Stimulated activated CD4-positive, alpha-beta T cell treated with anti-CD3 and anti-CD28 coated beads, Interleukin-2, amount 100 ng/mL, for 24 hours (primary cell): ENCODE measurements around the gene PLA2G10.
"Not testable (repeated sequence)": the region's sequence is repeated elsewhere in the genome, so short reads cannot be mapped to it uniquely, and the experiment has no call there.

ENCODE experiments used
- DNase-seq, 2 donors: peaks; one replicate each; pipeline ENCODE4 v3.0.0-alpha.2; 2020

Gene PLA2G10

GRCh38 chr16:14658063-14658462 lies 36.0 kb downstream of the PLA2G10 start:
- DNase-seq, result no peak

- no peak for DNase-seq
Observed at GRCh38 chr16:14652726-14653125, 41.4 kb downstream of the PLA2G10 start.

- DNase-seq, result no peak
Observed at GRCh38 chr16:14650629-14651028, 43.5 kb downstream of the PLA2G10 start.

- no peak for DNase-seq
Observed at GRCh38 chr16:14649816-14650215, 44.3 kb downstream of the PLA2G10 start.

GRCh38 chr16:14641926-14642325 lies 52.2 kb downstream of the PLA2G10 start:
- peak in 1 of 2 donors; percentile 9 for DNase-seq

GRCh38 chr16:14641206-14641605 lies 52.9 kb downstream of the PLA2G10 start:
- no peak for DNase-seq

GRCh38 chr16:14640538-14640937 lies 53.6 kb downstream of the PLA2G10 start:
- no peak for DNase-seq

- not testable (repeated sequence) for DNase-seq
Observed at GRCh38 chr16:14636951-14637240, 57.2 kb downstream of the PLA2G10 start.

- DNase-seq, result not testable (repeated sequence)
Observed at GRCh38 chr16:14636179-14636950, 57.7 kb downstream of the PLA2G10 start.

GRCh38 chr16:14635395-14636165 lies 58.5 kb downstream of the PLA2G10 start:
- no peak for DNase-seq

- no peak for DNase-seq
Observed at GRCh38 chr16:14634389-14634725, 59.8 kb downstream of the PLA2G10 start.

- DNase-seq, result peak; percentile 99
Observed at GRCh38 chr16:14632693-14633569, 61.2 kb downstream of the PLA2G10 start, which contains the start of gene BFAR. Gene BFAR (plus strand): TSS chr16:14632951. CDS start chr16:14644347, 11,396 bp downstream.

- DNase-seq, result not testable (repeated sequence)
Observed at GRCh38 chr16:14630620-14631330, 63.3 kb downstream of the PLA2G10 start.

- DNase-seq, result peak; percentile 98
Observed at GRCh38 chr16:14629919-14630619, 64.0 kb downstream of the PLA2G10 start, which contains the start of gene PARN. Gene PARN (minus strand): TSS chr16:14630260. CDS start chr16:14630125, 135 bp downstream.

- peak in 1 of 2 donors; percentile 36 for DNase-seq
Observed at GRCh38 chr16:14629612-14629918, 64.5 kb downstream of the PLA2G10 start.

- peak; percentile 9 to 22 for DNase-seq
Observed at GRCh38 chr16:14628806-14629611, 65.1 kb downstream of the PLA2G10 start.

- no peak for DNase-seq
Observed at GRCh38 chr16:14627078-14627477, 67.0 kb downstream of the PLA2G10 start.
